NCI-H2107 (cell line): ENCODE measurements around the gene PVALB.
"Not testable (repeated sequence)": the region's sequence is repeated elsewhere in the genome, so short reads cannot be mapped to it uniquely, and the experiment has no call there.

Experiments
- DNase-seq: peaks from one replicate; lab custom pipeline; 2025; lab: John Stamatoyannopoulos, UW

Gene PVALB

GRCh38 chr22:36756746-36757655 lies 59.8 kb downstream of the PVALB start:
- DNase-seq, result no peak

- DNase-seq, result no peak
Observed at GRCh38 chr22:36756031-36756430, 60.8 kb downstream of the PVALB start.

- DNase-seq, result no peak
Observed at GRCh38 chr22:36755316-36755715, 61.5 kb downstream of the PVALB start.

GRCh38 chr22:36754881-36755280 lies 62.0 kb downstream of the PVALB start:
- DNase-seq, result not testable (repeated sequence)

- DNase-seq, result no peak
Observed at GRCh38 chr22:36753916-36754315, 62.9 kb downstream of the PVALB start.

GRCh38 chr22:36753120-36753802 lies 63.6 kb downstream of the PVALB start:
- no peak for DNase-seq
